COLO668 (cell line): Measurements from ENCODE around the gene MAML3.
A peak's percentile ranks its signal among the peaks of the same experiment; 100 is the strongest.

ENCODE experiments used
- DNase-seq: peaks from one replicate; lab custom pipeline; 2025; ENCODE audit not compliant: unreplicated experiment; lab: John Stamatoyannopoulos, UW

MAML3 gene

GRCh38 chr4:139934708-139935195 is 219.2 kb downstream of the MAML3 start:
- DNase-seq = no peak

- peak; percentile 45 for DNase-seq
Measured at GRCh38 chr4:139934057-139934707, 219.8 kb downstream of the MAML3 start.

GRCh38 chr4:139933541-139933940 is 220.4 kb downstream of the MAML3 start:
- no peak for DNase-seq

- no peak for DNase-seq
Measured at GRCh38 chr4:139933104-139933503, 220.9 kb downstream of the MAML3 start.

- DNase-seq = no peak
Measured at GRCh38 chr4:139924782-139925181, 229.2 kb downstream of the MAML3 start.

GRCh38 chr4:139922406-139923024 is 231.5 kb downstream of the MAML3 start:
- no peak for DNase-seq

- DNase-seq = peak; percentile 91
Measured at GRCh38 chr4:139921429-139922184, 232.4 kb downstream of the MAML3 start.

GRCh38 chr4:139920486-139921002 is 233.4 kb downstream of the MAML3 start:
- no peak for DNase-seq

GRCh38 chr4:139919521-139919920 is 234.5 kb downstream of the MAML3 start:
- no peak for DNase-seq

- DNase-seq = no peak
Measured at GRCh38 chr4:139919004-139919403, 235.0 kb downstream of the MAML3 start.

GRCh38 chr4:139918591-139918990 is 235.4 kb downstream of the MAML3 start:
- no peak for DNase-seq

GRCh38 chr4:139917896-139918295 is 236.1 kb downstream of the MAML3 start:
- no peak for DNase-seq

GRCh38 chr4:139916041-139916440 is 237.9 kb downstream of the MAML3 start:
- DNase-seq = no peak

GRCh38 chr4:139915037-139915436 is 238.9 kb downstream of the MAML3 start:
- DNase-seq = no peak

- DNase-seq = no peak
Measured at GRCh38 chr4:139913995-139914598, 239.9 kb downstream of the MAML3 start.

- DNase-seq = no peak
Measured at GRCh38 chr4:139913398-139913990, 240.5 kb downstream of the MAML3 start.

- DNase-seq = no peak
Measured at GRCh38 chr4:139912445-139912844, 241.5 kb downstream of the MAML3 start.

- DNase-seq = no peak
Measured at GRCh38 chr4:139910106-139910505, 243.9 kb downstream of the MAML3 start.

- no peak for DNase-seq
Measured at GRCh38 chr4:139908636-139909437, 245.1 kb downstream of the MAML3 start.
